ENCODE results near the gene G3BP2. TPM values are rescaled to one million over a fixed set of nuclear protein-coding genes. Genes with fewer than 3 reads are reported as not detected.

G3BP2 gene
- total RNA-seq, 1 experiment from 2014 or later = 102 TPM

DNA sequence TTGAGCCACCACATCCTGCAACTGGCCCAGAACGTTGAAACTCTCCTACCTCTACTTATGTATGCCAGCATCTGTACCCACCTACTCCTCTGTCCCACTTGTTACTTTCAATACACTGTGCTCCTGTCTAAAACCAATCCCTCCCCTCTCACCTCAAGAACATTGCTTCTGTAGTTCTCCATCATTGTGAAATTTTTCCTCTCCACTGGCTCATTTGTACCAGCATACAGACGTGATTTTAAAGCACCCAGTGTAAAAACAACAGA is 25.7 kb upstream of the G3BP2 start:
- no TSS peak for BruUV-seq (replicated peaks)
- POLR2A ChIA-PET (ENCODE audit: unreplicated experiment) = no interaction called here

GRCh38 chr4:75698162-75698962 is 25.2 kb upstream of the G3BP2 start:
- Histone ChIP-seq H3K9me2 (ENCODE audit: insufficient read depth) (no peaks in the 10 kb centered on the region), H4K20me1 (ENCODE audit: insufficient read depth) (no peaks in the 10 kb centered on the region), H3K27me3 (ENCODE audit: insufficient read depth, low read depth) (no peaks in the 10 kb centered on the region), H3K4me2 (no peak overlapping the region), H3K4me1 (replicated peaks; ENCODE audit: insufficient read depth) (no peaks in the 10 kb centered on the region), H3F3A (ENCODE audit: insufficient read depth, low read depth) (no peaks in the 10 kb centered on the region), H3K79me2 (ENCODE audit: low read depth) (no peaks in the 10 kb centered on the region), H3K9me3 (ENCODE audit: insufficient read depth, low read depth) (no peaks in the 10 kb centered on the region), H2AFZ (no peak overlapping the region), H3K4me3 (no peak overlapping the region), H3K36me3 (ENCODE audit: low read depth) (no peaks in the 10 kb centered on the region), H3K27ac (no peak overlapping the region)
- ChIA-PET POLR2A (ENCODE audit: unreplicated experiment) (no interaction called here), CTCF (no interaction called here)
- no peak for DNase-seq
- BruUV-seq (replicated peaks) = no TSS peak
- TF ChIP-seq, protein P1, sequence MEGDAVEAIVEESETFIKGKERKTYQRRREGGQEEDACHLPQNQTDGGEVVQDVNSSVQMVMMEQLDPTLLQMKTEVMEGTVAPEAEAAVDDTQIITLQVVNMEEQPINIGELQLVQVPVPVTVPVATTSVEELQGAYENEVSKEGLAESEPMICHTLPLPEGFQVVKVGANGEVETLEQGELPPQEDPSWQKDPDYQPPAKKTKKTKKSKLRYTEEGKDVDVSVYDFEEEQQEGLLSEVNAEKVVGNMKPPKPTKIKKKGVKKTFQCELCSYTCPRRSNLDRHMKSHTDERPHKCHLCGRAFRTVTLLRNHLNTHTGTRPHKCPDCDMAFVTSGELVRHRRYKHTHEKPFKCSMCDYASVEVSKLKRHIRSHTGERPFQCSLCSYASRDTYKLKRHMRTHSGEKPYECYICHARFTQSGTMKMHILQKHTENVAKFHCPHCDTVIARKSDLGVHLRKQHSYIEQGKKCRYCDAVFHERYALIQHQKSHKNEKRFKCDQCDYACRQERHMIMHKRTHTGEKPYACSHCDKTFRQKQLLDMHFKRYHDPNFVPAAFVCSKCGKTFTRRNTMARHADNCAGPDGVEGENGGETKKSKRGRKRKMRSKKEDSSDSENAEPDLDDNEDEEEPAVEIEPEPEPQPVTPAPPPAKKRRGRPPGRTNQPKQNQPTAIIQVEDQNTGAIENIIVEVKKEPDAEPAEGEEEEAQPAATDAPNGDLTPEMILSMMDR (conservative IDR thresholded peaks at IDR 0.05) = no peak
- no peak for TF ChIP-seq EZH2 (IDR thresholded peaks at IDR 0.05; ENCODE audit: low read depth)
- intact Hi-C loops (cut with micrococcal nuclease; ENCODE audit: unreplicated experiment) = no loop called here

More for the DNA sequence above, 25.7 kb upstream of the G3BP2 start:
- H3K4me3 ChIP-seq = no peak overlapping the region
- H3K79me2 ChIP-seq (ENCODE audit: low read depth) = no peaks in the 10 kb centered on the region
- no peaks in the 10 kb centered on the region for H3K9me3 ChIP-seq (ENCODE audit: insufficient read depth, low read depth)
- H3K36me3 ChIP-seq (ENCODE audit: low read depth) = no peaks in the 10 kb centered on the region
- H4K20me1 ChIP-seq (ENCODE audit: insufficient read depth) = no peaks in the 10 kb centered on the region
- no peak overlapping the region for H3K4me2 ChIP-seq
- CTCF ChIA-PET = no interaction called here
- no peaks in the 10 kb centered on the region for H3F3A ChIP-seq (ENCODE audit: insufficient read depth, low read depth)
- TF ChIP-seq, protein P1 (conservative IDR thresholded peaks at IDR 0.05) = no peak
- no peak for TF ChIP-seq EZH2 (IDR thresholded peaks at IDR 0.05; ENCODE audit: low read depth)
- H3K9me2 ChIP-seq (ENCODE audit: insufficient read depth) = no peaks in the 10 kb centered on the region
- H3K27ac ChIP-seq = no peak overlapping the region
- intact Hi-C loops (cut with micrococcal nuclease; ENCODE audit: unreplicated experiment) = no loop called here
- no peak overlapping the region for H2AFZ ChIP-seq
- no peak for DNase-seq
- no peaks in the 10 kb centered on the region for H3K27me3 ChIP-seq (ENCODE audit: insufficient read depth, low read depth)
- H3K4me1 ChIP-seq (replicated peaks; ENCODE audit: insufficient read depth) = no peaks in the 10 kb centered on the region

DNA sequence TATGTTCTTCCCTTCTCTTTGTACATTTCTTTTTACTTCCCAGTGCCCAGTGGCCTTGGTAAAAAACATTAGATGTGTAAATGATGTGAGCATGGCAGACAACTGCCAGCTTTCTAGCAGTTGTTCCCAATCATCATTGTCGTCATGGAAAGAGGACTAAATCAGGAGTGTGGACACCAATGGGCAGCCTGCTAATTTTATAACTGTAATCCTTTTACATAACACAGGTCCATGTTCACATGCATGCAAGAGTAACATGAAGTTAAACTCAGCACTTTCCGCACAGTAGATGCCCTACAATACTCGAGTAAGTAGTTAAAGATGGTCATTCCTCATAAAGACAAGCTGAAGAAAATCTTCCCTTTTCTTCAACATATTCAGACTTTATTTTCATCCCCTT is 23.4 kb upstream of the G3BP2 start:
- intact Hi-C loops (cut with micrococcal nuclease; ENCODE audit: unreplicated experiment) = no loop called here
- Histone ChIP-seq H3K27me3 (ENCODE audit: insufficient read depth, low read depth) (no peaks in the 10 kb centered on the region), H3K79me2 (ENCODE audit: low read depth) (no peaks in the 10 kb centered on the region), H3K4me2 (no peak overlapping the region), H2AFZ (no peak overlapping the region), H4K20me1 (ENCODE audit: insufficient read depth) (no peaks in the 10 kb centered on the region), H3F3A (ENCODE audit: insufficient read depth, low read depth) (no peaks in the 10 kb centered on the region), H3K27ac (no peak overlapping the region), H3K9me2 (ENCODE audit: insufficient read depth) (no peaks in the 10 kb centered on the region), H3K9me3 (ENCODE audit: insufficient read depth, low read depth) (no peaks in the 10 kb centered on the region), H3K4me1 (replicated peaks; ENCODE audit: insufficient read depth) (no peaks in the 10 kb centered on the region), H3K36me3 (ENCODE audit: low read depth) (no peaks in the 10 kb centered on the region), H3K4me3 (no peak overlapping the region)
- ChIA-PET CTCF (no interaction called here), POLR2A (ENCODE audit: unreplicated experiment) (no interaction called here)
- no peak for DNase-seq
- TF ChIP-seq, protein P1 (conservative IDR thresholded peaks at IDR 0.05) = no peak
- no peak for TF ChIP-seq EZH2 (IDR thresholded peaks at IDR 0.05; ENCODE audit: low read depth)
- BruUV-seq (replicated peaks) = no TSS peak

Measured in PC-9 (cell line).